IMR-90 (cell line): ENCODE measurements around the gene RAB25. TPM values are rescaled to one million over a fixed set of nuclear protein-coding genes. Genes with fewer than 3 reads are reported as not detected.

Experiments
- ATAC-seq: fragments of 200-7000 bp; cut with Tn5 transposase; 2 replicates; pipeline ENCODE4 v1.9.1; 2020; ENCODE audit warnings: low read depth, mild to moderate bottlenecking, moderate library complexity
- BruUV-seq: library from RNA; stranded (reverse); fragments of 400-500 nt; replicated peaks from 2 replicates; lab custom pipeline; 2021; lab: Mats Ljungman, UMichigan
- CTCF ChIA-PET: fragments of 300-600 bp; formaldehyde crosslinking; extraction: SDS; loops from one replicate; lab custom pipeline; 2021; ENCODE audit warnings: antibody characterized with exemption; lab: Yijun Ruan, JAX
- POLR2A ChIA-PET: fragments of 300-600 bp; sonication (Branson Sonifier 250); formaldehyde crosslinking; loops from one replicate; lab custom pipeline; 2022; ENCODE audit warnings: antibody characterized with exemption; ENCODE audit not compliant: unreplicated experiment; lab: Charles Lee
- DNase-seq: peaks from one replicate; pipeline ENCODE4 v3.0.0; 2013
- H2AFZ ChIP-seq: replicated peaks from 2 replicates; pipeline ENCODE3; 2013; ENCODE audit warnings: low read length, mild to moderate bottlenecking; ENCODE audit not compliant: poor library complexity
- H2AK5ac ChIP-seq: 2 replicates; pipeline ENCODE4 v1.6.1; 2013; ENCODE audit warnings: low read depth, low read length, inconsistent platforms
- H2AK9ac ChIP-seq: replicated peaks from 2 replicates; pipeline ENCODE3; 2013; ENCODE audit warnings: mild to moderate bottlenecking, low read depth, low read length, moderate library complexity; ENCODE audit not compliant: poor library complexity
- H2BK120ac ChIP-seq: 2 replicates; pipeline ENCODE4 v1.6.1; 2013; ENCODE audit warnings: low read depth, low read length, inconsistent platforms
- H2BK15ac ChIP-seq: 3 replicates; pipeline ENCODE4 v1.6.1; 2013; ENCODE audit warnings: low read depth, low read length, inconsistent platforms
- H2BK20ac ChIP-seq: 2 replicates; pipeline ENCODE4 v1.6.1; 2013; ENCODE audit warnings: low read depth, mild to moderate bottlenecking, inconsistent platforms, low read length, moderate library complexity
- H2BK5ac ChIP-seq: 2 replicates; pipeline ENCODE4 v1.6.1; 2013; ENCODE audit warnings: mild to moderate bottlenecking, low read depth, low read length, inconsistent platforms; ENCODE audit not compliant: poor library complexity, severe bottlenecking
- H3K14ac ChIP-seq: replicated peaks from 2 replicates; pipeline ENCODE4 v1.6.1; 2013; ENCODE audit warnings: low read depth, low read length, inconsistent platforms
- H3K18ac ChIP-seq: 2 replicates; pipeline ENCODE4 v1.6.1; 2013; ENCODE audit warnings: low read depth, low read length, control low read depth
- H3K23ac ChIP-seq: 2 replicates; pipeline ENCODE4 v1.6.1; 2013; ENCODE audit warnings: low read depth, low read length, inconsistent platforms
- H3K27ac ChIP-seq: 2 replicates; pipeline ENCODE4 v1.5.1; 2013; ENCODE audit warnings: mild to moderate bottlenecking, control low read depth, low read length; ENCODE audit not compliant: insufficient read depth
- H3K27me3 ChIP-seq: 2 replicates; pipeline ENCODE4 v1.6.1; 2013; ENCODE audit warnings: low read length; ENCODE audit not compliant: control insufficient read depth, insufficient read depth
- H3K36me3 ChIP-seq: 2 replicates; pipeline ENCODE4 v1.6.1; 2013; ENCODE audit warnings: low read length, mixed read lengths; ENCODE audit not compliant: control insufficient read depth, insufficient read depth
- H3K4ac ChIP-seq: 2 replicates; pipeline ENCODE4 v1.6.1; 2013; ENCODE audit warnings: low read depth, low read length, inconsistent platforms
- H3K4me1 ChIP-seq: 2 replicates; pipeline ENCODE4 v1.6.1; 2013; ENCODE audit warnings: low read length, mixed read lengths; ENCODE audit not compliant: control insufficient read depth, insufficient read depth
- H3K4me2 ChIP-seq: 2 replicates; pipeline ENCODE4 v1.6.1; 2013; ENCODE audit warnings: low read depth, mild to moderate bottlenecking, control low read depth, low read length, moderate library complexity
- H3K4me3 ChIP-seq: 2 replicates; pipeline ENCODE4 v1.5.1; 2013; ENCODE audit warnings: low read depth, mild to moderate bottlenecking, control low read depth, low read length, moderate library complexity; ENCODE audit not compliant: insufficient read depth
- H3K56ac ChIP-seq: 2 replicates; pipeline ENCODE4 v1.6.1; 2013; ENCODE audit warnings: low read length, inconsistent platforms; ENCODE audit not compliant: insufficient read depth; ENCODE audit errors: extremely low read depth
- H3K79me1 ChIP-seq, 2 experiments: 2 replicates each; pipeline ENCODE4 v1.6.1; 2013; ENCODE audit warnings: low read length in 2 of 2, inconsistent platforms in 1 of 2, low read depth in 1 of 2
- H3K9ac ChIP-seq: 2 replicates; pipeline ENCODE4 v1.6.1; 2013; ENCODE audit warnings: low read depth, low read length, control low read depth
- H3K9me1 ChIP-seq: 2 replicates; pipeline ENCODE4 v1.6.1; 2013; ENCODE audit warnings: low read length, inconsistent platforms; ENCODE audit not compliant: insufficient read depth
- H3K9me3 ChIP-seq: 2 replicates; pipeline ENCODE4 v1.6.1; 2013; ENCODE audit warnings: low read length; ENCODE audit not compliant: control insufficient read depth, insufficient read depth
- H4K20me1 ChIP-seq: 2 replicates; pipeline ENCODE4 v1.6.1; 2013; ENCODE audit warnings: low read length, inconsistent platforms; ENCODE audit not compliant: insufficient read depth
- H4K5ac ChIP-seq: 2 replicates; pipeline ENCODE4 v1.6.1; 2013; ENCODE audit warnings: mild to moderate bottlenecking, low read depth, low read length, control low read depth
- H4K8ac ChIP-seq, 2 experiments: 2 replicates each; pipeline ENCODE4 v1.6.1; 2013; ENCODE audit warnings: low read depth in 2 of 2, low read length in 2 of 2, control low read depth in 1 of 2, inconsistent platforms in 1 of 2
- H4K91ac ChIP-seq: 2 replicates; pipeline ENCODE4 v1.6.1; 2013; ENCODE audit warnings: low read depth, low read length, inconsistent platforms; ENCODE audit not compliant: insufficient read depth
- CHD1 ChIP-seq: IDR thresholded peaks from 2 replicates; pipeline ENCODE4 v1.6.1; 2012; ENCODE audit warnings: low read depth, low read length, improper control_type of control experiment
- POLR2A ChIP-seq: IDR thresholded peaks from 2 replicates; pipeline ENCODE4 v1.6.1; 2012; ENCODE audit warnings: mild to moderate bottlenecking, low read depth, low read length
- RFX5 ChIP-seq: IDR thresholded peaks from 2 replicates; pipeline ENCODE4 v1.8.0; 2012; ENCODE audit warnings: low read depth, mild to moderate bottlenecking, low read length, moderate library complexity
- WGBS, 2 experiments: methylation state at CpG; one replicate each; pipeline versions ENCODE4 v1.1.5 to v1.1.7; 2013; ENCODE audit warnings: missing lambda C conversion rate in 2 of 2; ENCODE audit not compliant: insufficient read length in 1 of 2; ENCODE audit errors: extremely low coverage in 2 of 2; 5-methylcytosine and 5-hydroxymethylcytosine counted together
- dilution Hi-C: fragments of 300-500 bp; cut with HindIII; formaldehyde crosslinking; loops from one replicate; pipeline ENCODE4 v1.14.3; 2018; ENCODE audit warnings: low sequenced_read_pairs; ENCODE audit not compliant: unreplicated experiment
- in situ Hi-C: fragments of 300-500 bp; cut with MboI; formaldehyde crosslinking; loops from 3 replicates; pipeline ENCODE4 v1.14.3; 2019; ENCODE audit warnings: low sequenced_read_pairs, inconsistent platforms, mixed read lengths
- intact Hi-C: fragments of 100-400 bp; cut with micrococcal nuclease; formaldehyde crosslinking; loops from 2 replicates; pipeline ENCODE4 v1.10.0; 2022
- polyA plus RNA-seq, 3 experiments: library from polyadenylated mRNA; depleted of rRNA; stranded (reverse); fragments of >200 nt; gene quantifications; 2 replicates each; pipeline ENCODE4 v1.2.3, GENCODE V29; 2012; ENCODE audit warnings: low replicate concordance in 1 of 3
- total RNA-seq: library from RNA; depleted of rRNA; stranded (reverse); fragments of >200 nt; gene quantifications from 2 replicates; pipeline ENCODE4 v1.2.3, GENCODE V29; 2012
- TF ChIP-seq, protein P1 (sequence below): fragments of 150-350 bp; IDR thresholded peaks from 2 replicates; pipeline ENCODE4 v1.6.1; 2017; ENCODE audit warnings: mild to moderate bottlenecking, antibody characterized with exemption, low read length, low read depth

The RAB25 gene
- total and polyA plus RNA-seq, 2 of the 4 experiments (the other 2 are of a cell fraction) = not detected

DNA sequence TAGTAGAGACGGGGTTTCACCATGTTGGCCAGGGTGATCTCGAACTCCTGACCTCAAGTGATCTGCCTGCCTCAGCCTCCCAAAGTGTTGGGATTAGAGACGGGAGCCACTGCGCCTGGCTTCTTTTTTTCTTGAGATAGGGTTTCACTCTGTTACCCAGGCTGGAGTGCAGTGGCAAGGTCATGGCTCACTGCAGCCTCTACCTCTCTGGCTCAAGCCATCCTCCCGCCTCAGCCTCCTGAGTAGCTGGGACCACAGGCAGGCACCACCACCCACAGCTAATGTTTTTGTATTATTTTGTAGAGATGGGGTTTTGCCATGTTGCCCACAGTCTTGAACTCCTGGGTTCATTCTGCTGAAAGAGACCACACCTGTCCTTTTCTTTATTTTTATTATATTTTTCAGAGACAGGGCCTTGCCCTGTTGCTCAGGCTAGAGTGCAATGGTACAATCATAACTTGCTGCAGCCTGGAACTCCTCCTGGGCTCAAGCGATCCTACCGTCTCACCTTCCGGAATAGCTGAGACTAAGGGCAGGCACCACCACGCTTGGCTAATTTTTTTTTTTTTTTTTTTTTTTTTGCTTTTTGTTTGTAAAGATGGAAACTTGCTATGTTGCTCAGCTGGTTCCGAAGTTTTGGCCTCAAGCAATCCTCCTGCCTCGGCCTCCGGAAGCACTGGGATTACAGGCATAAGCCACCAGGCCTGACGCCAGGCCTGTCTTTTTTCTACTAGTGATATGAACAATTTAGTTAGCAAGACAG is 56.6 kb downstream of the RAB25 start (continued):
- TF ChIP-seq, protein P1, sequence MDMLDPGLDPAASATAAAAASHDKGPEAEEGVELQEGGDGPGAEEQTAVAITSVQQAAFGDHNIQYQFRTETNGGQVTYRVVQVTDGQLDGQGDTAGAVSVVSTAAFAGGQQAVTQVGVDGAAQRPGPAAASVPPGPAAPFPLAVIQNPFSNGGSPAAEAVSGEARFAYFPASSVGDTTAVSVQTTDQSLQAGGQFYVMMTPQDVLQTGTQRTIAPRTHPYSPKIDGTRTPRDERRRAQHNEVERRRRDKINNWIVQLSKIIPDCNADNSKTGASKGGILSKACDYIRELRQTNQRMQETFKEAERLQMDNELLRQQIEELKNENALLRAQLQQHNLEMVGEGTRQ = no peak
- no peak for TF ChIP-seq POLR2A

DNA sequence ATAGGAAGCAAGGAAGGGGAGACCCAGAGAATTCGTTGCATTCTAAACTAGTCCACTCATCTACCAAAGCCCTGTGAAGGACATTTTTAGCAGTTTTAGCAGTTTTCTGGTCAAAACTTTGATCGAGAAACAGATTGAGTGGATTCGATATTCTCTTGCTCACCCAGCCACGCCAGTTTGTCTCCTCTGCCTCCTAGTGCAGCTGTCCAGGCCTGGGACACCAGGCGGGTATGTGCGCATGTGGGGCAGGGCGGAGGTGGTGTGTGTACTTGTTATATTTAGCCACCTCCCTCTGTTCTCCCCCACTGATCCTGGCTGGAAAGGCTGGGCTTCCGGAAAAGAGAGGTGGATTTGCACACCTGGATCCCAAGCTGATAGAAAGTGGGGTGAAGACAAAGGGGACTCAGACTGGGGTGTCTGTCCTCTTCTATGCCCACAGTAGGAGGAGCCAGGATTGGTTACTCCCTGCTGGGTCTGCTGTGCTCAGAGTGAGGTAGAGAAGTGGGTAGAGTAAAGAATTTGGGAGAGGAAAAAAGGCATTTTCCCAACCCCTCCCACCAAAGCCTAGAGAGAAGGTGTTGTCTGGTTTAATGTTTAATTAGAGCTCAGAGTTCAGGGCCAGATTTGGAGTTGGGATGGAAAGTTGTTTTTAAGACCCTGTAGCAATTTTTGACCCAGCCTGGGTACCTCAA is 57.4 kb downstream of the RAB25 start:
- H3K27ac ChIP-seq = peak overlapping the region; percentile 32; the same call in 1 of the 2 replicates
- ATAC-seq (no peak), DNase-seq (no peak)
- H3K14ac ChIP-seq = peak overlapping the region; percentile 60
- POLR2A ChIA-PET = no interaction called here
- H3K79me1 ChIP-seq = peaks cover 2 to 37% of the 10 kb centered on the region in 2 experiments; a peak in 3 of 4 replicates
- no peaks in the 10 kb centered on the region for H3K9me3 ChIP-seq
- H3K27me3 ChIP-seq = no peaks in the 10 kb centered on the region
- 92% methylated on average over 2 of the region's 8 CpGs; no CpG with 5 or more reads in 1 of the 2 experiments for whole genome bisulfite sequencing, 2 experiments
- TF ChIP-seq RFX5 = no peak
- peak; percentile 59 for TF ChIP-seq CHD1
- H3K36me3 ChIP-seq = peaks cover 13% of the 10 kb centered on the region
- peak overlapping the region; percentile 18; the same call in 1 of the 2 replicates for H3K4ac ChIP-seq
- intact Hi-C loops (no loop called here), dilution Hi-C loops (no loop called here), in situ Hi-C loops (no loop called here)
- no peak overlapping the region for H4K8ac ChIP-seq
- peak overlapping the region; percentile 52 for H2AK9ac ChIP-seq
- H3K9me1 ChIP-seq = peaks cover 26% of the 10 kb centered on the region
- peak overlapping the region; percentile 38 for H2BK5ac ChIP-seq
- H4K20me1 ChIP-seq = peaks cover 84% of the 10 kb centered on the region
- no peak overlapping the region for H2BK120ac ChIP-seq
- peak overlapping the region; percentile 39 for H3K9ac ChIP-seq
- peaks cover 41% of the 10 kb centered on the region for H3K4me1 ChIP-seq
- CTCF ChIA-PET = interaction anchor here (0.6 to 1.3 kb wide), 2 partner anchors 17 to 22 kb away, joined by 3 to 4 read pairs; no protein-coding TSS in a partner anchor
- H2BK15ac ChIP-seq = no peak overlapping the region
- H3K4me2 ChIP-seq = peak overlapping the region; percentile 64
- no peak overlapping the region for H2BK20ac ChIP-seq
- no peak overlapping the region for H2AFZ ChIP-seq
- no peak overlapping the region for H2AK5ac ChIP-seq
- H3K4me3 ChIP-seq = peak overlapping the region; percentile 12; the same call in 1 of the 2 replicates
- H3K23ac ChIP-seq = peak overlapping the region; percentile 13
- no TSS peak for BruUV-seq
- 0 out of 2 replicates have a peak overlapping the region, but pooled peaks have one; percentile 14 for H3K56ac ChIP-seq
- no peak overlapping the region for H3K18ac ChIP-seq
- no peak overlapping the region for H4K91ac ChIP-seq
- no peak overlapping the region for H4K5ac ChIP-seq
